HepG2 (cell line): ENCODE results near the gene NCOA3. TPM values are rescaled to one million over a fixed set of nuclear protein-coding genes. Genes with fewer than 3 reads are reported as not detected.

Source experiments
- CAMTA2 ChIP-seq: sonication (generic); formaldehyde crosslinking; IDR thresholded peaks from 2 replicates; pipeline ENCODE4 v1.4.0; 2020; ENCODE audit warnings: mild to moderate bottlenecking, missing genetic modification reagents, borderline replicate concordance
- RBM22 ChIP-seq: fragments of 200-400 bp; formaldehyde crosslinking; optimal IDR thresholded peaks from 2 replicates; pipeline ENCODE3; 2017; ENCODE audit warnings: mild to moderate bottlenecking, low read length, moderate library complexity
- SALL1 ChIP-seq: sonication (generic); formaldehyde crosslinking; IDR thresholded peaks from 2 replicates; pipeline ENCODE4 v1.8.0; 2022; ENCODE audit warnings: mild to moderate bottlenecking, missing genetic modification reagents
- SOX13 ChIP-seq, 3 experiments: fragments of 450-650 bp in 1 of 3; sonication (generic) in 1 of 3; formaldehyde crosslinking in 1 of 3; IDR thresholded peaks in 2 of 3; conservative IDR thresholded peaks in 1 of 3; 2 replicates each; pipeline versions ENCODE4 v1.5.0 to v1.6.1; 2016 to 2020; ENCODE audit warnings: antibody characterized with exemption in 1 of 3, mild to moderate bottlenecking in 1 of 3, missing compliant biosample characterization in 1 of 3, missing genetic modification reagents in 1 of 3, moderate library complexity in 1 of 3
- SOX5 ChIP-seq: IDR thresholded peaks from 2 replicates; pipeline ENCODE4 v1.6.1; 2016; ENCODE audit warnings: borderline replicate concordance
- YY1 ChIP-seq: IDR thresholded peaks from 2 replicates; pipeline ENCODE4 v1.6.1; 2011; ENCODE audit warnings: low read length, low read depth, moderate library complexity, mild to moderate bottlenecking; ENCODE audit not compliant: insufficient read depth, insufficient replicate concordance
- ZNF292 ChIP-seq: sonication (generic); formaldehyde crosslinking; IDR thresholded peaks from 2 replicates; pipeline ENCODE4 v1.8.1; 2022; ENCODE audit warnings: mild to moderate bottlenecking, low read depth, missing genetic modification reagents, borderline replicate concordance
- ZSCAN21 ChIP-seq: sonication (generic); formaldehyde crosslinking; IDR thresholded peaks from 2 replicates; pipeline ENCODE4 v1.8.0; 2022; ENCODE audit warnings: mild to moderate bottlenecking, missing genetic modification reagents, moderate library complexity, borderline replicate concordance
- ZSCAN25 ChIP-seq: sonication (generic); formaldehyde crosslinking; IDR thresholded peaks from 2 replicates; pipeline ENCODE4 v1.8.0; 2022; ENCODE audit warnings: mild to moderate bottlenecking, missing genetic modification reagents
- polyA plus RNA-seq, 8 experiments: library from polyadenylated mRNA; depleted of rRNA in 3 of 8; stranded (reverse) in 7 of 8; unstranded in 1 of 8; fragments of >200 nt; fragmentation: Illumina TruSeq in 4 of 8; extraction: Trizol in 4 of 8; gene quantifications; 2 replicates each; pipeline versions ENCODE4 v1.2.1 to v1.2.3, GENCODE V29; 2011 to 2016; ENCODE audit warnings: low read depth in 4 of 8, missing spikeins in 1 of 8, mixed read lengths in 1 of 8; ENCODE audit not compliant: insufficient read depth in 1 of 8
- total RNA-seq, 5 experiments: library from RNA; depleted of rRNA; stranded (reverse); fragments of >200 nt; fragmentation: Illumina TruSeq; extraction: Trizol; gene quantifications; 2 replicates each; pipeline ENCODE4 v1.2.3, GENCODE V29; 2016; ENCODE audit warnings: low read depth in 1 of 5
- TF ChIP-seq, protein P1 (sequence below): sonication (generic); formaldehyde crosslinking; conservative IDR thresholded peaks from 2 replicates; pipeline ENCODE4 v1.8.0; 2022; ENCODE audit warnings: missing genetic modification reagents
- TF ChIP-seq, protein P2 (sequence below): IDR thresholded peaks from 2 replicates; pipeline ENCODE4 v1.6.1; 2016; ENCODE audit warnings: low read depth, borderline replicate concordance
- TF ChIP-seq, protein P3 (sequence below): sonication (generic); formaldehyde crosslinking; IDR thresholded peaks from 2 replicates; pipeline ENCODE4 v1.4.0; 2020; ENCODE audit warnings: missing genetic modification reagents, borderline replicate concordance
- TF ChIP-seq, protein P4 (sequence below): sonication (generic); formaldehyde crosslinking; conservative IDR thresholded peaks from 2 replicates; pipeline ENCODE4 v1.4.0; 2020; ENCODE audit warnings: missing genetic modification reagents
- TF ChIP-seq, protein P5 (sequence below): IDR thresholded peaks from 2 replicates; pipeline ENCODE4 v1.6.1; 2016; ENCODE audit warnings: low read depth, control low read depth
- TF ChIP-seq, protein P6 (sequence below): sonication (generic); formaldehyde crosslinking; IDR thresholded peaks from 2 replicates; pipeline ENCODE4 v1.4.0; 2020; ENCODE audit warnings: missing genetic modification reagents
- TF ChIP-seq, protein P7 (sequence below): sonication (generic); formaldehyde crosslinking; IDR thresholded peaks from 2 replicates; pipeline ENCODE4 v1.5.0; 2020; ENCODE audit warnings: missing genetic modification reagents, mild to moderate bottlenecking, borderline replicate concordance

Gene NCOA3
- total and polyA plus RNA-seq, 2 of the 13 experiments (the other 11 are each of a cell fraction or from before 2014, with no cell fraction given) = 35.0 to 56.8 TPM

DNA sequence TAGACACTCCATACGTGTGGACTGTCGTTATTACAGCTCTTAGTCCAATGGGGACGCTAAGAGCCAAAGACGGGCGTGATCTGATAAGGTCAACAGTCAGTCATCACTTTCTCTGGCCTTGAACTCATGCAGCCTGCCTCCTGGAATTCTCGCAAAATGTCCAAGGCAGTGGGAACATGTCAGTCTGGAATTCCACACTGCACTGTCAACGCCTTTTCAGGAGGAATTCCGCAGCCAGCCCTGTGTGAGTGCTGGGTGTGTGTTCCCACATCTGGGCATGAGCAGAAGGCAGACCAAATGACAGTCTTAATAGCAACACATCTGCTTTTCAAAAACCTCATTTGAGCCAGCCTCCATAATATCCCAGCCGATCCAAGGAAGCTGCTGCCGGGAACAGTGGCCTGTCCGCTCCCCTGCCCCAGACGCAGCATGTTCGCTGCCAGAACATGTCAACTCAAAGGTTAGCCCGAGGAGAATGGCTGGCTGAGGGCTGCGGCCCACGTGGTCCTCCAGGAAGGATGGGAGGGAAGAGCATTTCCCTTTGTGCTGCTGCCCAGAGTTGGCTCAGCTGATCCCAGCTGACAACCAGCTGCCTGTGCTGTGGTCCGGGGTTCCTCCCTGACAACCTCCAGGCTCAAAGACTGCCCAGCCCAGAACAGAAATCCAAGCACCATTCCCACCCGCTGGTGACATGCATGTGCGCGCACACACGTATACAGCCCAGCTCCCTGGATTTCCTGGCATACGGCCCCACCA, 180.5 kb downstream of the NCOA3 start (continued):
- TF ChIP-seq, protein P1, sequence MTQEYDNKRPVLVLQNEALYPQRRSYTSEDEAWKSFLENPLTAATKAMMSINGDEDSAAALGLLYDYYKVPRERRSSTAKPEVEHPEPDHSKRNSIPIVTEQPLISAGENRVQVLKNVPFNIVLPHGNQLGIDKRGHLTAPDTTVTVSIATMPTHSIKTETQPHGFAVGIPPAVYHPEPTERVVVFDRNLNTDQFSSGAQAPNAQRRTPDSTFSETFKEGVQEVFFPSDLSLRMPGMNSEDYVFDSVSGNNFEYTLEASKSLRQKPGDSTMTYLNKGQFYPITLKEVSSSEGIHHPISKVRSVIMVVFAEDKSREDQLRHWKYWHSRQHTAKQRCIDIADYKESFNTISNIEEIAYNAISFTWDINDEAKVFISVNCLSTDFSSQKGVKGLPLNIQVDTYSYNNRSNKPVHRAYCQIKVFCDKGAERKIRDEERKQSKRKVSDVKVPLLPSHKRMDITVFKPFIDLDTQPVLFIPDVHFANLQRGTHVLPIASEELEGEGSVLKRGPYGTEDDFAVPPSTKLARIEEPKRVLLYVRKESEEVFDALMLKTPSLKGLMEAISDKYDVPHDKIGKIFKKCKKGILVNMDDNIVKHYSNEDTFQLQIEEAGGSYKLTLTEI (CRISPR knock-in tag) = no peak
- no peak for TF ChIP-seq ZSCAN25 (CRISPR knock-in tag)
- TF ChIP-seq, protein P2, sequence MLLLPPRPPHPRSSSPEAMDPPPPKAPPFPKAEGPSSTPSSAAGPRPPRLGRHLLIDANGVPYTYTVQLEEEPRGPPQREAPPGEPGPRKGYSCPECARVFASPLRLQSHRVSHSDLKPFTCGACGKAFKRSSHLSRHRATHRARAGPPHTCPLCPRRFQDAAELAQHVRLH (CRISPR knock-in tag) = no peak
- TF ChIP-seq SOX13 (IDR thresholded peaks at IDR 0.05) = no peak
- TF ChIP-seq SOX13 (CRISPR knock-in tag; conservative IDR thresholded peaks at IDR 0.05 in 1 of 2, IDR thresholded peaks at IDR 0.05 in 1 of 2) = no peak
- TF ChIP-seq ZSCAN21 (CRISPR knock-in tag) = no peak
- TF ChIP-seq, protein P3, sequence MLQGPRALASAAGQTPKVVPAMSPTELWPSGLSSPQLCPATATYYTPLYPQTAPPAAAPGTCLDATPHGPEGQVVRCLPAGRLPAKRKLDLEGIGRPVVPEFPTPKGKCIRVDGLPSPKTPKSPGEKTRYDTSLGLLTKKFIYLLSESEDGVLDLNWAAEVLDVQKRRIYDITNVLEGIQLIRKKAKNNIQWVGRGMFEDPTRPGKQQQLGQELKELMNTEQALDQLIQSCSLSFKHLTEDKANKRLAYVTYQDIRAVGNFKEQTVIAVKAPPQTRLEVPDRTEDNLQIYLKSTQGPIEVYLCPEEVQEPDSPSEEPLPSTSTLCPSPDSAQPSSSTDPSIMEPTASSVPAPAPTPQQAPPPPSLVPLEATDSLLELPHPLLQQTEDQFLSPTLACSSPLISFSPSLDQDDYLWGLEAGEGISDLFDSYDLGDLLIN = no peak
- TF ChIP-seq SOX5 (CRISPR knock-in tag) = no peak
- TF ChIP-seq, protein P4, sequence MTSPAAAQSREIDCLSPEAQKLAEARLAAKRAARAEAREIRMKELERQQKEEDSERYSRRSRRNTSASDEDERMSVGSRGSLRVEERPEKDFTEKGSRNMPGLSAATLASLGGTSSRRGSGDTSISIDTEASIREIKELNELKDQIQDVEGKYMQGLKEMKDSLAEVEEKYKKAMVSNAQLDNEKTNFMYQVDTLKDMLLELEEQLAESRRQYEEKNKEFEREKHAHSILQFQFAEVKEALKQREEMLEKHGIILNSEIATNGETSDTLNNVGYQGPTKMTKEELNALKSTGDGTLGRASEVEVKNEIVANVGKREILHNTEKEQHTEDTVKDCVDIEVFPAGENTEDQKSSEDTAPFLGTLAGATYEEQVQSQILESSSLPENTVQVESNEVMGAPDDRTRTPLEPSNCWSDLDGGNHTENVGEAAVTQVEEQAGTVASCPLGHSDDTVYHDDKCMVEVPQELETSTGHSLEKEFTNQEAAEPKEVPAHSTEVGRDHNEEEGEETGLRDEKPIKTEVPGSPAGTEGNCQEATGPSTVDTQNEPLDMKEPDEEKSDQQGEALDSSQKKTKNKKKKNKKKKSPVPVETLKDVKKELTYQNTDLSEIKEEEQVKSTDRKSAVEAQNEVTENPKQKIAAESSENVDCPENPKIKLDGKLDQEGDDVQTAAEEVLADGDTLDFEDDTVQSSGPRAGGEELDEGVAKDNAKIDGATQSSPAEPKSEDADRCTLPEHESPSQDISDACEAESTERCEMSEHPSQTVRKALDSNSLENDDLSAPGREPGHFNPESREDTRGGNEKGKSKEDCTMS (CRISPR knock-in tag) = no peak
- no peak for TF ChIP-seq RBM22
- no peak for TF ChIP-seq ZNF292
- TF ChIP-seq, protein P5, sequence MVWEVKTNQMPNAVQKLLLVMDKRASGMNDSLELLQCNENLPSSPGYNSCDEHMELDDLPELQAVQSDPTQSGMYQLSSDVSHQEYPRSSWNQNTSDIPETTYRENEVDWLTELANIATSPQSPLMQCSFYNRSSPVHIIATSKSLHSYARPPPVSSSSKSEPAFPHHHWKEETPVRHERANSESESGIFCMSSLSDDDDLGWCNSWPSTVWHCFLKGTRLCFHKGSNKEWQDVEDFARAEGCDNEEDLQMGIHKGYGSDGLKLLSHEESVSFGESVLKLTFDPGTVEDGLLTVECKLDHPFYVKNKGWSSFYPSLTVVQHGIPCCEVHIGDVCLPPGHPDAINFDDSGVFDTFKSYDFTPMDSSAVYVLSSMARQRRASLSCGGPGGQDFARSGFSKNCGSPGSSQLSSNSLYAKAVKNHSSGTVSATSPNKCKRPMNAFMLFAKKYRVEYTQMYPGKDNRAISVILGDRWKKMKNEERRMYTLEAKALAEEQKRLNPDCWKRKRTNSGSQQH (CRISPR knock-in tag) = no peak
- TF ChIP-seq, protein P6, sequence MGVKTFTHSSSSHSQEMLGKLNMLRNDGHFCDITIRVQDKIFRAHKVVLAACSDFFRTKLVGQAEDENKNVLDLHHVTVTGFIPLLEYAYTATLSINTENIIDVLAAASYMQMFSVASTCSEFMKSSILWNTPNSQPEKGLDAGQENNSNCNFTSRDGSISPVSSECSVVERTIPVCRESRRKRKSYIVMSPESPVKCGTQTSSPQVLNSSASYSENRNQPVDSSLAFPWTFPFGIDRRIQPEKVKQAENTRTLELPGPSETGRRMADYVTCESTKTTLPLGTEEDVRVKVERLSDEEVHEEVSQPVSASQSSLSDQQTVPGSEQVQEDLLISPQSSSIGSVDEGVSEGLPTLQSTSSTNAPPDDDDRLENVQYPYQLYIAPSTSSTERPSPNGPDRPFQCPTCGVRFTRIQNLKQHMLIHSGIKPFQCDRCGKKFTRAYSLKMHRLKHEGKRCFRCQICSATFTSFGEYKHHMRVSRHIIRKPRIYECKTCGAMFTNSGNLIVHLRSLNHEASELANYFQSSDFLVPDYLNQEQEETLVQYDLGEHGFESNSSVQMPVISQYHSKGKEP (CRISPR knock-in tag) = no peak
- TF ChIP-seq YY1 = no peak
- 0 out of 2 replicates have a peak, but pooled peaks have one; percentile 19 for TF ChIP-seq SALL1 (CRISPR knock-in tag)
- TF ChIP-seq, protein P7, sequence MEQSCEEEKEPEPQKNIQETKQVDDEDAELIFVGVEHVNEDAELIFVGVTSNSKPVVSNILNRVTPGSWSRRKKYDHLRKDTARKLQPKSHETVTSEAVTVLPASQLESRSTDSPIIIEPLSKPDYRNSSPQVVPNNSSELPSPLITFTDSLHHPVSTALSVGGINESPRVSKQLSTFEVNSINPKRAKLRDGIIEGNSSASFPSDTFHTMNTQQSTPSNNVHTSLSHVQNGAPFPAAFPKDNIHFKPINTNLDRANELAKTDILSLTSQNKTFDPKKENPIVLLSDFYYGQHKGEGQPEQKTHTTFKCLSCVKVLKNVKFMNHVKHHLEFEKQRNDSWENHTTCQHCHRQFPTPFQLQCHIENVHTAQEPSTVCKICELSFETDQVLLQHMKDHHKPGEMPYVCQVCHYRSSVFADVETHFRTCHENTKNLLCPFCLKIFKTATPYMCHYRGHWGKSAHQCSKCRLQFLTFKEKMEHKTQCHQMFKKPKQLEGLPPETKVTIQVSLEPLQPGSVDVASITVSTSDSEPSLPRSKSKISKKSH (CRISPR knock-in tag) = no peak
- no peak for TF ChIP-seq CAMTA2
